GM21717 (cell line): ENCODE data around the gene FAM120C.

ENCODE experiments used
- ATAC-seq: cut with Tn5 transposase; IDR thresholded peaks from one replicate; pipeline ENCODE4 v1.9.1; 2021; ENCODE audit warnings: mild to moderate bottlenecking, moderate library complexity; ENCODE audit not compliant: unreplicated experiment

FAM120C gene

GRCh38 chrX:54182864-54183613, at the start of gene FAM120C:
Gene FAM120C (minus strand): TSS chrX:54183254. CDS start chrX:54183198, 56 bp downstream.
- ATAC-seq: peak; percentile 66

- ATAC-seq: no peak
Measured at GRCh38 chrX:54230435-54231148, 47.5 kb upstream of the FAM120C start.

DNA sequence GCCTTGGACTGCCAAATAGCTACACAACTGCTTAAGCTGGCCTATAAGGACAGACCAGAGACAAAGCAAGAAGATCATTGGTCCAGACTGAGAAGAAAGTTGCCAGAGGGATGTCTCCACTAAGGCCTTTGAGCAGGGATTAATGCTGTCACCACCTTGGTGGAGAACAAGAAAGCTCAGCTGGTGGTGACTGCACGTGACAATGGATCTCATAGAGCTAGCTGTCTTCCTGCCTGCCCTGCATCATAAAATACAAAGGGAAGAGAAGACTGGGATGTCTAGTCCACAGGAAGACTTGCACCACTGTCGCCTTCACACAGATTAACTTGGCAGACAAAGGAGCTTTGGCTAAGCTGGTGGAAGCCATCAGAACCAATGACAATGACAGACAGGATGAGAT, 40.5 kb upstream of the FAM120C start:
- no peak for ATAC-seq

GRCh38 chrX:54213603-54214002, 30.5 kb upstream of the FAM120C start:
- ATAC-seq: no peak

GRCh38 chrX:54208531-54208930, 25.5 kb upstream of the FAM120C start:
- ATAC-seq: no peak

DNA sequence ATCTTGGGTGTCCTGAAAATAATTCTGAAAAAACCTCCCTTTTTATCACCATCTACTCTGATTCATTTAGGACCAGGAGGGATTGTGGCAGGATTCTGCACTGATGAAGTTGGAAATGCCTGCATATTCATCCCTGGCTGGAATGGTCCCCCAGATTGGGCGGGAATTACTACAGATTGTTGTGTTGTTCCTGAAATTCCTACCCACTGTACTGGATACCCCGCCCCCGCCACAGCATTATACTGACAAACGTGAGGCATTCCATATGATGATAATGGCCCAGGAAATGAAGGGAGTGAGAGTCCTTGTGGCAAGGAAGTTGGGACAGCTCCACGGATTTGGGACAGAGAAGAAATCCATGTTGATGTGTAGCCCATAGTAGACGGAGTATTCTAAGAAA, 15.2 kb upstream of the FAM120C start:
- no peak for ATAC-seq

DNA sequence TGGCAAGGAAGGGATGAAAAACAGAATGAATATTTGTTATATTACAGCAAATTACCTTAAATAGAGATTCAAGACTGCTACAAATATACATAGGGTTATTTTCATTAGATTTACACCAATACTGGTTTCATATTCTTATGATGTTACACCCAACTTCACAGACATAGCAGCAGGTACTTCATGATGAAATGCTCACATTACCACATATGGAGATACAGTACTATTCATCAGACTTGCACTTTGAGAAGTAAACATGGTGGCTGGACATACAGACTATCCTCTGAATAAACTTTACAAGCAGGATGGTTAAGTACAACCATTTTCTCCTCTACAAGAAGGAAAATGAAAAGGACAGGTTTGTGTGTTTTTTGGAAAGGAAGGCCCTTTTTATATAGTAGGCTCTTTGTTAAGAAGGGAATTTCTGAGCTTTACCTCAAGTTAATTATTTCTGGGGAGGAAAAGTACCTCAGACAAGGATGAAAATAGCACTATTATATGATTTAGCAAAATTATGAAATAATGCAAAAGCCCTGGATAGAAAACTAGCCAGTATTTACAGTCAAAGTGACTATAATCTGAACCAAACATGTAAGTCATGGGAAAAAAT, 12.0 kb upstream of the FAM120C start:
- no peak for ATAC-seq

DNA sequence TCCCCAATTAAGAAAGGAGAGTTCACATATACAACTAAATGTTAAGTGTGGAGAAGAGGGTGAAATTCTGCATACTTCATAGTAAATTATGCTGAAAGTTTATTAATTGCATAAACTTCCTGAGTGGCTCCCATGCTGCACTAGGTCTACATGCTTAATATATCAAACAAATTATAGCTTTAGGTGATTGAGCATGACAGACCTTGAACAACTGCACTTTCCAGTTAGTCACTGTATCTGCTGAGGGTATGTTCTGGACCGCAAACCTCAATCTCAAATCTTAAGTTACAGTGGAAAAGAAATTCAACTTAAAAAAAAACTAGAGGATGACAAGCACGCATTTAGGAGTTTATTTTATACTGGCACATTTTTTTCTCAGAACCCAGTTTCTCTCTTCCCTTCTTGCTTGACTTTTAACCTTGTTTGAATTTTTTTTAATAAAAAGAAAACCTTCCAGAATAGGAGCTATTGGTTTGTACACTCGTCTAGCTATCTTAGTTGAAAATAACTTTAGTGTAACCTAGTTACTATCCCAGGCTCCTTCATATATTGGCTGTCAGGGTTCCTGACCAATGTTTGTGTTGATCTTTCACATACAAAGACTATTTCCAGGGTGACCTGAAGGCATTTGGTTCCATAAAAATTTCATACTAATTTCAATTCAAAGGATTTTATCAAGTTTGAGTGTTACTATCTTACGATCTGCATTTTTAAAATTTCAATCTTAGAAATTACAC, 10.2 kb upstream of the FAM120C start:
- no peak for ATAC-seq

GRCh38 chrX:54184474-54184873, 1.4 kb upstream of the FAM120C start:
- ATAC-seq: no peak

GRCh38 chrX:54182194-54182863, 725 bp downstream of the FAM120C start:
- peak; percentile 62 for ATAC-seq

DNA sequence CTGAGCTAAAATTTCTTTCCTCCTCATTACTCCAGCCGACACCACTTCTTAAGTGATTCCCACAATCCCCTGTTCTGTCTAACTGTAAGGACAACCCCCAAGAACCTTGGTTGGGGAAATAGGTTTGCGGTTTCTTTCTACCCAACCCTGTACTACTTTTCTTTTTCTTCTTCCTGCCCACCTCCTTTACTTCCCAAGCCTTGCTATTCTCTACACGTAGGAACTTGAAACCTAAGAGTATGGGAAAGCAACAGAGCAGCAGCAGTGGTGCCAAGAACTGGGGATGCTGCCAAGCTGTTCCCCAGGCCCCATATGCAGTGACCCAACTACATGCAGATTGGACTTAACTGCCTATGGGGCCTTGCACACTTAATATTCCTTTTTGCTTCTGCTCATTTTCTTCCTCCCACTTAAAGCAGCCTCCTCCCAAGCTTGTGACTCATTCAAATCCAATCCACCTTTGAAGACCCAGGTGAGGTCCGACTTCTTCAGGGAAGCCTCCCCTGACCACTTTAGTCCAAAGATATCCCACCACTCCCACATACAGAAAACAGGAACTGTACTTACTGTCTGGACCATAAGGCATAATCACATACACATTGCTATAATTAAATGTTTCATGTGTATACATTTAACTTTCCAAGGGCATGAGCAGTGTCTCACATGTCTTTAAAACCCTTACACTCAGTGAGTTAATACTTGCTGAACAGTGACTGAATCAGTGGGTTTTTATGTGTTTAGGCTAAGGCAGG, 1.7 kb downstream of the FAM120C start:
- ATAC-seq: no peak

GRCh38 chrX:54180403-54180802, 2.7 kb downstream of the FAM120C start:
- ATAC-seq: no peak

DNA sequence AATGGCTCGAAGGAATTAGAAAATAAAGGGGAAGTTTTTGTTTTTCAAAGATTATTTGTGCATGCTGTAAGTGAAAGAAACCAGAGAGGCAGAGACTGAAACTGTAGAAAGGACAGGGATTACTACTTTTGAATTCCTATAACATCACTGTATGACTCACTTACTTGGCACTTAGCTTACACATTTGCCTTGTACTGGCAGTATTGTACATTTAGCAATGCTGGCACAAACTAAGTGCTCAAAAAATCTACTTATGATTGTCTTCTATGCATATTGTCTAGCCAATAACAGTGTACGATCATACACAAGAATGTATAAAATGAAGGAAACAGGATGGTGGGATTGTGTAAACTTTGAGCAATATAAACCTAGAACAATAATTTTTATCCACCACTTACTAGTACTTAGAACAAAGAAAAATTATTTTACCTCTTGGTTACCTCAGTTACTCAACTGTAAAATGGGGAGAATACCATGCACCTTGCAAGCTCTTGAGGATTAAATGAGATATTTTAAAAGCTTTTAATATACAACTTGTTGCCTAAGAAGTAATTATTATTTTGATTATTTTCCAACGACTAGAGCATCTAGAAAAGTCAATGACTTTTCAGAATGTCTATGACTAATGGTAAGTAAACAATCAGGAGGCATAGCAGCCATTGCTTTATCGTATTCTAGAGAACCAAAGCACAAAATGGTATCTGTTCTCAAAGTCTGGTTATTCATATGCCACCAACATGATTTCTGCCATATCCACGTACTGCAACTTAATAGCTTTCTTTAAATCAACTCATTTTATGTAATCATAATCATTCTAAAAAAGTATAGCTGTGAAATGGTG, 4.7 kb downstream of the FAM120C start:
- ATAC-seq: peak; percentile 46

GRCh38 chrX:54177306-54177705, 5.7 kb downstream of the FAM120C start:
- ATAC-seq: no peak

DNA sequence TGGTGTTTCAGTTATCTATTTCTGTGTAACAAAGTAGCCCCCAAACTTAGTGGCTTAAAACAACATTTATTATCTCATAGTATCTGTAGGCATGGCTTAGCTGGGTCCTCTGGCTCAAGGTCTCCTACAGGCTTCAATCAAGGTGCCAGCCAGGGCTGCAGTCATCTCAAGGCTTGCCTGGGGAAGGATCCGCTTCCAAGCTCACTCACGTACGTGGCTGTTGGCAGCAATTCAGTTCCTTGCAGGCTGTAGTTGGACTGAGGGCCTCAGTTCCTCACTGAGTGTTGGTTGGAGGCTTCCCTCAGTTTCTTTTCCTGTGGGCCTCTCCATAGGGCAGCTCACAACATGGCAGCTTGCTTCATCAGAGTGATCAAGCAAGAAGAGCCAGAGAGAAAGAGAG, 9.3 kb downstream of the FAM120C start:
- no peak for ATAC-seq

GRCh38 chrX:54172455-54172854, 10.6 kb downstream of the FAM120C start:
- ATAC-seq: no peak

DNA sequence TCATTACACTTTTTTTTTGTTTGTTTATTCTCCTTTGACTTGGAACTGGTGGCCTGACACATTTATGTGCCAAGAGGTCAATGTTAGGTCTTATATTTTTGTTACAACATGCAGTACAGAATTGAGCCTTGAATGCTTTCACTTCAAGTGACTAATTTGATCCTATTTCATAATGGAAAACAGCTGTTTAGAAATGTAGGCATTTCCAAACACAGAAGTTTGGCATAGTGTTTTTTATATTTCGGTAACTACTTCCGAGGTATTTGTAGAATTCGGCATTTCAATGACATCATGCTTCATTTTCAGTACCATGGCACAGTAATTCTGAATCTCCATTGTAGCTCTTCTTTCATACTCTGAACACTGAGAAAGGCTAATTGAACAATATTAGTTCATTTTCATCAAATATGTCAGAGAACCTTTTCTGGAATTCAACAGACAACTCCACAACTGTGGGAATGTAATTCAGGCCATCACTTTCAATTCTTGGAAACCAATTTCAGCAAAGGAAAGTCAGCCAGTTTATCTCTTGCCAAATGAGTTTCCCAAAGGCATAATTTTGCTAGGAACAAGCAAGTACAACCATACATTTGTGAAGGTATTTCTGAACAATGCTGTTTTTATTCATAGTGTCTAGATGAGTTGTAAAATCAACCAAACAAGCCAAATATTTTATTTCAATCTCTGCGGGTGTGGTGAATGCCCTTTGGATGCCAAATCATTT, 11.4 kb downstream of the FAM120C start:
- ATAC-seq: no peak

DNA sequence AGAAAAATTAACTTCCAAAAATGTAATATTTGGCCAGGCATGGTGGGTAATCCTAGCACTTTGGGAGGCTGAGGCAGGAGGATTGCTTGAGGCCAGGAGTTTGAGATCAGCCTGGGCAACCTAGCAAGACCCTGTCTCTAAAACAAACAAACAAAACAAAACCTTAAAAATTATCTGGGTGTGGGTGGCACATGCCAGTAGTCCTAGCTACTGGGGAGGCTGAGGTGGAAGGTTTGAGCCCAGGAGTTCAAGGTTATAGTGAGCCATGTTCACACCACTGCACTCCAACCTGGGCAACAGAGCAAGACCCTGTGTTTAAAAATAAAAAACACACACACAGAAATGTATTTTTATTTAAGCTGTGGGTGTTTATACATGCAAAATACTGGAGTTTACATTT, 12.0 kb downstream of the FAM120C start:
- no peak for ATAC-seq

DNA sequence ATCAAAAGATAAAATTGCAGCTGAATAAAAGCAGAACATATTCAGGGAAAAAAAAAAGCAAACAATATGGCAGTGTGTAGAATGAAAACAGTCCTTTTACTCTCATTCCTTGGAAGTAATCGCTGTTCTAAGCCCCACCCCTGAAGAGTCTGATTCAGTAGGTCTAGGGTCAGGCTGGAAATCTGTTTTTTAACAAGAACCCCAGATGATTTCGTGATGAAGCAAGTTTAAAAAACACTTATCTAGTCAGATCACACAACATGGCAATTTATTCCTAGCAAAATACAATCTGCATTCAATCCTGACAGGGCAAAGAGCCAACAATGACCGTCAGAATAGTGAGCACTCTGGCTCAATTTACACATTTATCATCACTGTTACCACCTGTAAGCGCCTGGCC, 16.1 kb downstream of the FAM120C start:
- no peak for ATAC-seq
